HepG2 (cell line): ENCODE data around the gene NEK8.

ENCODE experiments used
- BCL6 ChIP-seq: IDR thresholded peaks from 2 replicates; pipeline ENCODE4 v1.6.1; 2016; ENCODE audit warnings: missing genetic modification reagents, missing compliant biosample characterization
- CTCF ChIP-seq: sonication (generic); formaldehyde crosslinking; IDR thresholded peaks from 2 replicates; pipeline ENCODE4 v1.5.0; 2020; ENCODE audit warnings: mild to moderate bottlenecking, missing genetic modification reagents, moderate library complexity
- EED ChIP-seq: sonication (generic); formaldehyde crosslinking; IDR thresholded peaks from 2 replicates; pipeline ENCODE4 v1.5.0; 2020; ENCODE audit warnings: mild to moderate bottlenecking, missing genetic modification reagents
- ZNF260 ChIP-seq: sonication (generic); formaldehyde crosslinking; IDR thresholded peaks from 2 replicates; pipeline ENCODE4 v1.4.0; 2020; ENCODE audit warnings: missing genetic modification reagents, low read depth, mild to moderate bottlenecking, borderline replicate concordance
- ZNF777 ChIP-seq: sonication (generic); formaldehyde crosslinking; IDR thresholded peaks from 2 replicates; pipeline ENCODE4 v1.4.0; 2020; ENCODE audit warnings: missing genetic modification reagents

- TF ChIP-seq ZNF777 (CRISPR knock-in tag) (no peak), CTCF (CRISPR knock-in tag) (no peak), EED (CRISPR knock-in tag) (no peak), BCL6 (CRISPR knock-in tag) (no peak), ZNF260 (CRISPR knock-in tag) (no peak)
Observed at GRCh38 chr17:28729950-28730330, 1.4 kb downstream of the NEK8 start.
